ENCODE results near the gene OOSP1. TPM values are rescaled to one million over a fixed set of nuclear protein-coding genes. Genes with fewer than 3 reads are reported as not detected.
"Not testable (repeated sequence)": the region's sequence is repeated elsewhere in the genome, so short reads cannot be mapped to it uniquely, and the experiment has no call there.

OOSP1 gene
- total RNA-seq, 2 experiments from 2014 or later, result not detected

GRCh38 chr11:59967677-59968394 lies 29.6 kb downstream of the OOSP1 start:
- DNase-seq, result no peak
- Mint-ChIP-seq H3K36me3 (ENCODE audit: low read depth) (no peaks in the 10 kb centered on the region), H3K27ac (no peak overlapping the region), H3K27me3 (peaks cover 7% of the 10 kb centered on the region), H3K9me3 (no peaks in the 10 kb centered on the region), H3K4me1 (no peaks in the 10 kb centered on the region), H3K4me3 (no peak overlapping the region)
- CTCF ChIA-PET, result no interaction called here
- POLR2A ChIA-PET, result no interaction called here

- POLR2A ChIA-PET, result no interaction called here
- H3K9me3 Mint-ChIP-seq, result no peaks in the 10 kb centered on the region
- H3K4me1 Mint-ChIP-seq, result no peaks in the 10 kb centered on the region
- H3K27me3 Mint-ChIP-seq, result peaks cover 7% of the 10 kb centered on the region
- no peak overlapping the region for H3K4me3 Mint-ChIP-seq
- H3K27ac Mint-ChIP-seq, result no peak overlapping the region
- CTCF ChIA-PET, result no interaction called here
- no peak for DNase-seq
- H3K36me3 Mint-ChIP-seq (ENCODE audit: low read depth), result no peaks in the 10 kb centered on the region
Observed at GRCh38 chr11:59968395-59968783, 30.2 kb downstream of the OOSP1 start.

- no peaks in the 10 kb centered on the region for H3K36me3 Mint-ChIP-seq (ENCODE audit: low read depth)
- no peak for DNase-seq
- POLR2A ChIA-PET, result no interaction called here
- H3K9me3 Mint-ChIP-seq, result no peaks in the 10 kb centered on the region
- no peak overlapping the region for H3K4me3 Mint-ChIP-seq
- H3K27ac Mint-ChIP-seq, result no peak overlapping the region
- H3K27me3 Mint-ChIP-seq, result peaks cover 2% of the 10 kb centered on the region
- H3K4me1 Mint-ChIP-seq, result no peaks in the 10 kb centered on the region
- CTCF ChIA-PET, result no interaction called here
Observed at GRCh38 chr11:59973097-59973496, 34.9 kb downstream of the OOSP1 start.

GRCh38 chr11:59981106-59981770 lies 43.0 kb downstream of the OOSP1 start:
- H3K36me3 Mint-ChIP-seq (ENCODE audit: low read depth), result no peaks in the 10 kb centered on the region
- ChIA-PET CTCF (no interaction called here), POLR2A (no interaction called here)
- H3K4me3 Mint-ChIP-seq, result no peak overlapping the region
- H3K9me3 Mint-ChIP-seq, result no peaks in the 10 kb centered on the region
- no peaks in the 10 kb centered on the region for H3K4me1 Mint-ChIP-seq
- peaks cover 11% of the 10 kb centered on the region for H3K27me3 Mint-ChIP-seq
- no peak for DNase-seq
- no peak overlapping the region for H3K27ac Mint-ChIP-seq

GRCh38 chr11:59982037-59982436 lies 43.8 kb downstream of the OOSP1 start:
- H3K9me3 Mint-ChIP-seq, POLR2A ChIA-PET: not testable (repeated sequence)

GRCh38 chr11:59983212-59983611 lies 45.0 kb downstream of the OOSP1 start:
- CTCF ChIA-PET, result interaction anchor here (1.2 kb wide), 1 partner anchor 11 kb away, joined by 3 read pairs; no protein-coding TSS in a partner anchor
- no peak for DNase-seq

More at GRCh38 chr11:59982037-59982436, 43.8 kb downstream of the OOSP1 start:
- CTCF ChIA-PET; H3K4me1 Mint-ChIP-seq; H3K4me3 Mint-ChIP-seq; H3K36me3 Mint-ChIP-seq (ENCODE audit: low read depth); H3K27ac Mint-ChIP-seq; DNase-seq: not testable (repeated sequence)
- H3K27me3 Mint-ChIP-seq, result peaks cover 11% of the 10 kb centered on the region

GRCh38 chr11:59984368-59984767 lies 46.1 kb downstream of the OOSP1 start:
- Mint-ChIP-seq H3K9me3 (no peaks in the 10 kb centered on the region), H3K36me3 (ENCODE audit: low read depth) (no peaks in the 10 kb centered on the region), H3K4me1 (no peaks in the 10 kb centered on the region), H3K27ac (no peak overlapping the region), H3K4me3 (no peak overlapping the region), H3K27me3 (peaks cover 10% of the 10 kb centered on the region)
- DNase-seq, result no peak
- ChIA-PET CTCF (no interaction called here), POLR2A (no interaction called here)

More at GRCh38 chr11:59983212-59983611, 45.0 kb downstream of the OOSP1 start:
- POLR2A ChIA-PET, result no interaction called here
- no peak overlapping the region for H3K27ac Mint-ChIP-seq
- peaks cover 11% of the 10 kb centered on the region for H3K27me3 Mint-ChIP-seq
- no peaks in the 10 kb centered on the region for H3K9me3 Mint-ChIP-seq
- H3K4me1 Mint-ChIP-seq, result no peaks in the 10 kb centered on the region
- no peaks in the 10 kb centered on the region for H3K36me3 Mint-ChIP-seq (ENCODE audit: low read depth)
- no peak overlapping the region for H3K4me3 Mint-ChIP-seq

GRCh38 chr11:59990421-59990820 lies 52.2 kb downstream of the OOSP1 start:
- Mint-ChIP-seq H3K27ac (no peak overlapping the region), H3K4me1 (no peaks in the 10 kb centered on the region), H3K4me3 (no peak overlapping the region), H3K36me3 (ENCODE audit: low read depth) (no peaks in the 10 kb centered on the region), H3K27me3 (peaks cover 2% of the 10 kb centered on the region), H3K9me3 (peaks cover 3% of the 10 kb centered on the region)
- CTCF ChIA-PET, result no interaction called here
- no peak for DNase-seq
- POLR2A ChIA-PET, result no interaction called here

GRCh38 chr11:59992425-59992824 lies 54.2 kb downstream of the OOSP1 start:
- no peak for DNase-seq
- Mint-ChIP-seq H3K27ac (no peak overlapping the region), H3K27me3 (no peaks in the 10 kb centered on the region), H3K4me1 (no peaks in the 10 kb centered on the region), H3K9me3 (peaks cover 3% of the 10 kb centered on the region), H3K4me3 (no peak overlapping the region), H3K36me3 (ENCODE audit: low read depth) (no peaks in the 10 kb centered on the region)
- CTCF ChIA-PET, result no interaction called here
- POLR2A ChIA-PET, result no interaction called here

- Mint-ChIP-seq H3K27ac (no peak overlapping the region), H3K9me3 (no peaks in the 10 kb centered on the region), H3K27me3 (peaks cover under 1% of the 10 kb centered on the region), H3K36me3 (ENCODE audit: low read depth) (no peaks in the 10 kb centered on the region), H3K4me1 (no peaks in the 10 kb centered on the region), H3K4me3 (no peak overlapping the region)
- ChIA-PET POLR2A (no interaction called here), CTCF (interaction anchor here (0.9 kb wide), 1 partner anchor 18 kb away, joined by 3 read pairs; no protein-coding TSS in a partner anchor)
- no peak for DNase-seq
Observed at GRCh38 chr11:59997800-59998199, 59.6 kb downstream of the OOSP1 start.

- H3K36me3 Mint-ChIP-seq (ENCODE audit: low read depth), result no peaks in the 10 kb centered on the region
- H3K27ac Mint-ChIP-seq, result no peak overlapping the region
- POLR2A ChIA-PET, result no interaction called here
- CTCF ChIA-PET, result no interaction called here
- H3K4me3 Mint-ChIP-seq, result no peak overlapping the region
- no peak for DNase-seq
- peaks cover 1% of the 10 kb centered on the region for H3K27me3 Mint-ChIP-seq
- H3K9me3 Mint-ChIP-seq, result no peaks in the 10 kb centered on the region
- H3K4me1 Mint-ChIP-seq, result no peaks in the 10 kb centered on the region
Observed at GRCh38 chr11:59999691-60000090, 61.5 kb downstream of the OOSP1 start.

GRCh38 chr11:60003729-60004128 lies 65.5 kb downstream of the OOSP1 start:
- H3K4me3 Mint-ChIP-seq, result no peak overlapping the region
- no peaks in the 10 kb centered on the region for H3K36me3 Mint-ChIP-seq (ENCODE audit: low read depth)
- no peak overlapping the region for H3K27ac Mint-ChIP-seq
- H3K9me3 Mint-ChIP-seq, result no peaks in the 10 kb centered on the region
- peaks cover 1% of the 10 kb centered on the region for H3K27me3 Mint-ChIP-seq
- ChIA-PET POLR2A (no interaction called here), CTCF (no interaction called here)
- no peaks in the 10 kb centered on the region for H3K4me1 Mint-ChIP-seq
- no peak for DNase-seq

GRCh38 chr11:60005360-60005759 lies 67.1 kb downstream of the OOSP1 start:
- DNase-seq, result no peak
- no peaks in the 10 kb centered on the region for H3K36me3 Mint-ChIP-seq (ENCODE audit: low read depth)
- ChIA-PET POLR2A (no interaction called here), CTCF (no interaction called here)
- H3K4me3 Mint-ChIP-seq, result no peak overlapping the region
- peaks cover 5% of the 10 kb centered on the region for H3K27me3 Mint-ChIP-seq
- no peaks in the 10 kb centered on the region for H3K9me3 Mint-ChIP-seq
- no peak overlapping the region for H3K27ac Mint-ChIP-seq
- H3K4me1 Mint-ChIP-seq, result no peaks in the 10 kb centered on the region

Measured in activated CD4-positive, alpha-beta T cell treated with anti-CD3 and anti-CD28 coated beads, Interleukin-2, amount 10 ng/mL, durations not matched to agents 7 days and 5 days (primary cell).